ENCODE results near the gene CELF4. TPM values are rescaled to one million over a fixed set of nuclear protein-coding genes. Genes with fewer than 3 reads are reported as not detected.

Gene CELF4
- total RNA-seq, 1 experiment from 2014 or later, result not detected

- no peak overlapping the region for H3K4me3 ChIP-seq (ENCODE audit: low read depth in 2 of 2, low read length in 2 of 2)
- TF ChIP-seq, protein P1, sequence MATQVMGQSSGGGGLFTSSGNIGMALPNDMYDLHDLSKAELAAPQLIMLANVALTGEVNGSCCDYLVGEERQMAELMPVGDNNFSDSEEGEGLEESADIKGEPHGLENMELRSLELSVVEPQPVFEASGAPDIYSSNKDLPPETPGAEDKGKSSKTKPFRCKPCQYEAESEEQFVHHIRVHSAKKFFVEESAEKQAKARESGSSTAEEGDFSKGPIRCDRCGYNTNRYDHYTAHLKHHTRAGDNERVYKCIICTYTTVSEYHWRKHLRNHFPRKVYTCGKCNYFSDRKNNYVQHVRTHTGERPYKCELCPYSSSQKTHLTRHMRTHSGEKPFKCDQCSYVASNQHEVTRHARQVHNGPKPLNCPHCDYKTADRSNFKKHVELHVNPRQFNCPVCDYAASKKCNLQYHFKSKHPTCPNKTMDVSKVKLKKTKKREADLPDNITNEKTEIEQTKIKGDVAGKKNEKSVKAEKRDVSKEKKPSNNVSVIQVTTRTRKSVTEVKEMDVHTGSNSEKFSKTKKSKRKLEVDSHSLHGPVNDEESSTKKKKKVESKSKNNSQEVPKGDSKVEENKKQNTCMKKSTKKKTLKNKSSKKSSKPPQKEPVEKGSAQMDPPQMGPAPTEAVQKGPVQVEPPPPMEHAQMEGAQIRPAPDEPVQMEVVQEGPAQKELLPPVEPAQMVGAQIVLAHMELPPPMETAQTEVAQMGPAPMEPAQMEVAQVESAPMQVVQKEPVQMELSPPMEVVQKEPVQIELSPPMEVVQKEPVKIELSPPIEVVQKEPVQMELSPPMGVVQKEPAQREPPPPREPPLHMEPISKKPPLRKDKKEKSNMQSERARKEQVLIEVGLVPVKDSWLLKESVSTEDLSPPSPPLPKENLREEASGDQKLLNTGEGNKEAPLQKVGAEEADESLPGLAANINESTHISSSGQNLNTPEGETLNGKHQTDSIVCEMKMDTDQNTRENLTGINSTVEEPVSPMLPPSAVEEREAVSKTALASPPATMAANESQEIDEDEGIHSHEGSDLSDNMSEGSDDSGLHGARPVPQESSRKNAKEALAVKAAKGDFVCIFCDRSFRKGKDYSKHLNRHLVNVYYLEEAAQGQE (IDR thresholded peaks at IDR 0.05; ENCODE audit: insufficient read depth in 1 of 2, low read depth in 2 of 2, low read length in 1 of 2), result no peak
- TF ChIP-seq, protein P2, sequence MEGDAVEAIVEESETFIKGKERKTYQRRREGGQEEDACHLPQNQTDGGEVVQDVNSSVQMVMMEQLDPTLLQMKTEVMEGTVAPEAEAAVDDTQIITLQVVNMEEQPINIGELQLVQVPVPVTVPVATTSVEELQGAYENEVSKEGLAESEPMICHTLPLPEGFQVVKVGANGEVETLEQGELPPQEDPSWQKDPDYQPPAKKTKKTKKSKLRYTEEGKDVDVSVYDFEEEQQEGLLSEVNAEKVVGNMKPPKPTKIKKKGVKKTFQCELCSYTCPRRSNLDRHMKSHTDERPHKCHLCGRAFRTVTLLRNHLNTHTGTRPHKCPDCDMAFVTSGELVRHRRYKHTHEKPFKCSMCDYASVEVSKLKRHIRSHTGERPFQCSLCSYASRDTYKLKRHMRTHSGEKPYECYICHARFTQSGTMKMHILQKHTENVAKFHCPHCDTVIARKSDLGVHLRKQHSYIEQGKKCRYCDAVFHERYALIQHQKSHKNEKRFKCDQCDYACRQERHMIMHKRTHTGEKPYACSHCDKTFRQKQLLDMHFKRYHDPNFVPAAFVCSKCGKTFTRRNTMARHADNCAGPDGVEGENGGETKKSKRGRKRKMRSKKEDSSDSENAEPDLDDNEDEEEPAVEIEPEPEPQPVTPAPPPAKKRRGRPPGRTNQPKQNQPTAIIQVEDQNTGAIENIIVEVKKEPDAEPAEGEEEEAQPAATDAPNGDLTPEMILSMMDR (IDR thresholded peaks at IDR 0.05), result no peak
- TF ChIP-seq TCF7L2 (IDR thresholded peaks at IDR 0.05; ENCODE audit: low read depth, low read length) (no peak), SIN3A (IDR thresholded peaks at IDR 0.05; ENCODE audit: borderline replicate concordance, insufficient read depth, low read depth, low read length) (no peak), POLR2AphosphoS5 (IDR thresholded peaks at IDR 0.05; ENCODE audit: low read depth, low read length) (no peak)
- H3K9me3 ChIP-seq (ENCODE audit: control insufficient read depth, insufficient read depth, low read depth, low read length), result no peaks in the 10 kb centered on the region
- H3K4me1 ChIP-seq (ENCODE audit: control insufficient read depth, insufficient read depth, low read length), result no peaks in the 10 kb centered on the region
- ChIA-PET POLR2A (no interaction called here), CTCF (no interaction called here)
- H3K27ac ChIP-seq (ENCODE audit: low read length), result no peak overlapping the region
- intact Hi-C loops (cut with micrococcal nuclease; ENCODE audit: unreplicated experiment), result no loop called here
- in situ Hi-C loops (cut with HindIII; ENCODE audit: low pct_unique_long_range_greater_than_20kb, low sequenced_read_pairs), result no loop called here
- no peak for ATAC-seq
- no peak for DNase-seq (ENCODE audit: low read depth, low spot score)
- no TSS peak for BruUV-seq (replicated peaks)
- no peaks in the 10 kb centered on the region for H3K36me3 ChIP-seq (ENCODE audit: control insufficient read depth, insufficient read depth, low read length)
- no peaks in the 10 kb centered on the region; the same call in 1 of the 2 replicates for H3K27me3 ChIP-seq (ENCODE audit: control insufficient read depth, insufficient read depth, low read length)
Measured at GRCh38 chr18:37447962-37448888, 117.4 kb downstream of the CELF4 start.

- ATAC-seq, result no peak
- Histone ChIP-seq H3K27ac (ENCODE audit: low read length) (no peak overlapping the region), H3K36me3 (ENCODE audit: control insufficient read depth, insufficient read depth, low read length) (no peaks in the 10 kb centered on the region), H3K9me3 (ENCODE audit: control insufficient read depth, insufficient read depth, low read depth, low read length) (no peaks in the 10 kb centered on the region), H3K4me3 (ENCODE audit: low read depth in 2 of 2, low read length in 2 of 2) (no peak overlapping the region), H3K4me1 (ENCODE audit: control insufficient read depth, insufficient read depth, low read length) (no peaks in the 10 kb centered on the region), H3K27me3 (ENCODE audit: control insufficient read depth, insufficient read depth, low read length) (no peaks in the 10 kb centered on the region; the same call in 1 of the 2 replicates)
- CTCF ChIA-PET, result no interaction called here
- no TSS peak for BruUV-seq (replicated peaks)
- intact Hi-C loops (cut with micrococcal nuclease; ENCODE audit: unreplicated experiment) (no loop called here), in situ Hi-C loops (cut with HindIII; ENCODE audit: low pct_unique_long_range_greater_than_20kb, low sequenced_read_pairs) (no loop called here)
- no peak for DNase-seq (ENCODE audit: low read depth, low spot score)
- POLR2A ChIA-PET, result no interaction called here
- TF ChIP-seq, protein P2 (IDR thresholded peaks at IDR 0.05), result no peak
- TF ChIP-seq, protein P1 (IDR thresholded peaks at IDR 0.05; ENCODE audit: insufficient read depth in 1 of 2, low read depth in 2 of 2, low read length in 1 of 2), result no peak
- TF ChIP-seq SIN3A (IDR thresholded peaks at IDR 0.05; ENCODE audit: borderline replicate concordance, insufficient read depth, low read depth, low read length), result no peak
- TF ChIP-seq POLR2AphosphoS5 (IDR thresholded peaks at IDR 0.05; ENCODE audit: low read depth, low read length), result no peak
- TF ChIP-seq TCF7L2 (IDR thresholded peaks at IDR 0.05; ENCODE audit: low read depth, low read length), result no peak
Measured at GRCh38 chr18:37445836-37446235, 119.8 kb downstream of the CELF4 start.
